Fibroblast of skin of left biceps (primary cell): Measurements from ENCODE around the gene IL12RB2.
A peak's percentile ranks its signal among the peaks of the same experiment; 100 is the strongest.
"Not testable (repeated sequence)": the region's sequence is repeated elsewhere in the genome, so short reads cannot be mapped to it uniquely, and the experiment has no call there.

Source experiments
- DNase-seq, 2 experiments: peaks; one replicate each; pipeline ENCODE4 v3.0.0-alpha.2; 2013; ENCODE audit warnings: low read depth in 2 of 2

The IL12RB2 gene

GRCh38 chr1:67399199-67399993, 91.7 kb downstream of the IL12RB2 start:
- no peak for DNase-seq

DNA sequence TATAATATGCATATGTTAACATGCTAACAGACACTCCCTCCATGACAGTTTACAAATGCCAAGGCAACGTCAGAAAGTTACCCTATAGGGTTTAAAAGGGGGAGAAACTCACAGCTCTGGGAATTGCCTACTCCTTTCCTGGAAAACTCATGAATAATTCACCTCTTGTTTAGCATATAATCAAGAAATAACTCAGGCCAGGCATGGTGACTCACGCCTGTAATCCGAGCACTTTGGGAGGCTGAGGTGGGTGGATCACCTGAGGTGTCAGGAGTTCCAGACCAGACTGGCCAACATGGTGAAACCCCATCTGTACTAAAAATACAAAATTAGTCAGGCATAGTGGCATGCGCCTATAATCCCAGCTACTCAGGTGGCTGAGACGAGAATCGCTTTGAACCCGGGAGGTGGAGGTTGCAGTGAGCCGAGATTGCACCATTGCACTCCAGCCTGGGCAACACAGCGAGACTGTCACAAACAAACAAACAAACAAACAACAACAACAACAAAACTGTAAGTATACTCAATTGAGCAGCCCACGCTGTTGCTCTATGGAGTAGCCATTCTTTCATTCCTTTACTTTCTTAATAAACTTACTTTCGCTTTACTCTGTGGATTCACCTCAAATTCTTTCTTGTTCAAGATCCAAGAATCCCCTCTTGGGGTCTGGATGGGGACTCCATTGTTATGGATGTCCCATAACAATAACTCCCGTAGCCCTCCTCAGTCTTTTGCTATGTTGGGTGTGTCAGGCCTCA, 92.5 kb downstream of the IL12RB2 start:
- not testable (repeated sequence) for DNase-seq

DNA sequence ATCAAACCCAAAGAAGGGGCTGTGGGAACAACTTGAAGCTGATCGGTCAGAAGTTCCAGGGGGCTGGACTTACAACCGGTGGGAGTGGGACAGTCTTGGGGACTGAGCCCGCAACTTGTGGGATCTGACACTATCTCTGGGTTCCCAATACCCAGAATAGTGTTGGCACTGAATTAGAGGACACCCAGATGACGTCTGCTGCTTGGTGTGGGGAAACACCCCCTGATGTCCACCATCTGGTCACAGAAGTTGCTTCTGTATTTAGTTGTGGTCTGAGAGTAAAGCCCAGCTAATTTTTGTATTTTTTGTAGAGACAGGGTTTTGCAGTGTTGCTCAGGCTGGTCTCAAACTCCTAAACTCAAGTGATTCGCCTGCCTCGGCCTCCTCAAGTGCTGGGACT, 93.8 kb downstream of the IL12RB2 start:
- DNase-seq = no peak

GRCh38 chr1:67404212-67404620, 96.5 kb downstream of the IL12RB2 start:
- DNase-seq = no peak

DNA sequence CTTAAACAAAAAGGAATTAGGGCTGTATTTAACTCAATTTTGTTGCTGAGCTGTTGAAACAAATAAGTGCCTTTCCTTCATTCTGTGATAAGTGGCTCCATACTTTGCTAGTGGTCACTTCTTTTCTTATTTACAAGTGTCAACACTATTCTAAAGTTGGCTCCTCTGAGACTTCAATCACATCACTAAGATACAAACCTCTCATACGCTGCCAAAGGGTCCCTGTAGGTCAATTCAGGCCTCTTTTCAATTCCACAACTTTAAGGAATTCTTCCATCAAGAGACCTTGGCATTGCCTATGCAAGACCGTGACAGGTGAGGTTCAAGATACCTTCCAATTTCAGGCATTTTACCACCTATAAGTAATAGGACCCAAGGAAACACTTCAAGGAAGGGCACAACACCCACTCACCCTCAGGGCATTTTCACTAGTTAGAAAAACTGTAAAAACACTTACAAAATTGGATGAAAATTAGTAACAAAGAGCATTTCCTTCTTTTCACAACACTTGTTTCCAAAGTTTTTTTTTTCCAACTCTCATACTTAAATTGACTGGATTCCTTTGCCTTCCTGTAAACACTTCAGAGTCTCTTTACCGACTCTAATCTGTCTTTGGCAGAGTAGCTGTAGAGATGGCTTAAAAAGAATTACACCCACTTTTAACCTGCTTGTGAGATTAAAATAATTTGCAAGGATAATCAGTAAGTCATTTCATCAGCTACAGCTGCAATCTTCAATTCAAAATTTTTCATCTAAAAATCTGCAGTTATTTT, 98.0 kb downstream of the IL12RB2 start:
- DNase-seq = no peak

DNA sequence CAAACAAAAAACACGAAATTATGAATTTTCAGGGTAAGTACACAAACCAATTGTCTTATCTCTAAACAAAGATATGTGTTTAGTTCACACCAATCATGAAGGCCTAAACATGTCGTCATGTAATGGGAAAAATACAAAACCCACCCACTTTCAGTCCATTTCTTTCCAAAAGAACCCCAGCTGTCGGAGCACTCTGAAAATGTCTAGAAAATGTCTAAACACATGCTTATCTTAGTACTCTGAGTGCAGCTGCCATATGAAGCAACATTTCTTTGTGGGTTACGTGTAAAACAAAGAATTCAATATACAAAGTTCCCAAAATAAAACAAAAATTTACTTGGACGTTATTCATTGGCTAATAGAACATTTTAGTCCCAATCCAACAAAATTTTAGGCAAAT, 99.8 kb downstream of the IL12RB2 start:
- no peak for DNase-seq

- DNase-seq = no peak
Measured at GRCh38 chr1:67408148-67408547, 100.5 kb downstream of the IL12RB2 start.

- DNase-seq = not testable (repeated sequence)
Measured at GRCh38 chr1:67413101-67413500, 105.4 kb downstream of the IL12RB2 start.

- no peak for DNase-seq
Measured at GRCh38 chr1:67414574-67414973, 106.9 kb downstream of the IL12RB2 start.

GRCh38 chr1:67415041-67415440, 107.4 kb downstream of the IL12RB2 start:
- DNase-seq = no peak

DNA sequence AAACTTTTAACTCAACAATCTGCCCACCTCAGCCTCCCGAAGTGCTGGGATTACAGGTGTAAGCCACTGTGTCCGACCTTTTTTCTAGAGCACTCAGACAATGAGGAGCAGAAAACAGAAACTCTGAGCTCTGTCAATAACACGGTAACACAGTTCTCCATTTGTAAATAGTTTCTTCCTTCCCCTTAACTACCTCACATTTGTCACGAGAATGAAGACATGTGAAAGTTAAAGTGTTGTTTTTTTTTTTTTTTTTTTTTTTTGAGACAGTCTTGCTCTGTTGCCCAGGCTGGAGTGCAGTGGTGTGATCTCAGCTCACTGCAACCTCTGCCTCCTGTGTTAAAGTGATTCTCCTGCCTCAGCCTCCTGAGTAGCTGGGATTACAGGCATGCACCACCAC, 110.1 kb downstream of the IL12RB2 start:
- not testable (repeated sequence) for DNase-seq

DNA sequence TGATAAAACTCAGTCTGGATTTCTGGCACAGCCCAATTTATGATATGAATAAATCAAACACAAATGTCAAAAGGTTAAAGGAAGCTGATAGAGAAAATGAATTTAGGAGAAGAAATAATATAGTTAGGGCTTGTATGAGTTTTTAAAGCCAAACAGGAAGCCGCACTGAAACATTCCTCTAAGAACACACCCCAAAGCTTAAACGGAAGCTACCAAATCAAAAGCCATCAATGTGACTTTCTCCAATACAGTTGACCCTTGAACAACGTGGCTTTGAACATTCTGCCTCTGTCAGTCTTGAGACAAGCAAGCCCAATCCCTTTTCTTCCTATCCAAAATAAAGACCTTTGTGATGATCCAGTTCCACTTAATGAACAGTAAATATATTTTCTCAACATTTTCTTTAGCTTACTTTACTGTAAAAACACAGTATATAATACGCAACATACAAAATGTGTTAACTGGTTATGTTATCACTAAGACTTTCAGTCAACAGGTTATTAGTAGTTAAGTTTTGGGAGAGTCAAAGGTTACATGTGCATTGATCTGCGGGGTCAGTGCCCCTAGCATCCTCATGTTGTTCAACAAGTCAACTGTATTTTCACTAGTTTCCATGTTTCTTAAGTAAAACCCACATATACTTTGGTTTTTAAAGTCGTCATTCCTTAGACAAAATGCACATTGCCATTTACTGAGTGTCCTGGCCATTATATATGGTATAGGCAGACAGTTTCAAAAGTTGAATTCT, 111.3 kb downstream of the IL12RB2 start:
- no peak for DNase-seq

DNA sequence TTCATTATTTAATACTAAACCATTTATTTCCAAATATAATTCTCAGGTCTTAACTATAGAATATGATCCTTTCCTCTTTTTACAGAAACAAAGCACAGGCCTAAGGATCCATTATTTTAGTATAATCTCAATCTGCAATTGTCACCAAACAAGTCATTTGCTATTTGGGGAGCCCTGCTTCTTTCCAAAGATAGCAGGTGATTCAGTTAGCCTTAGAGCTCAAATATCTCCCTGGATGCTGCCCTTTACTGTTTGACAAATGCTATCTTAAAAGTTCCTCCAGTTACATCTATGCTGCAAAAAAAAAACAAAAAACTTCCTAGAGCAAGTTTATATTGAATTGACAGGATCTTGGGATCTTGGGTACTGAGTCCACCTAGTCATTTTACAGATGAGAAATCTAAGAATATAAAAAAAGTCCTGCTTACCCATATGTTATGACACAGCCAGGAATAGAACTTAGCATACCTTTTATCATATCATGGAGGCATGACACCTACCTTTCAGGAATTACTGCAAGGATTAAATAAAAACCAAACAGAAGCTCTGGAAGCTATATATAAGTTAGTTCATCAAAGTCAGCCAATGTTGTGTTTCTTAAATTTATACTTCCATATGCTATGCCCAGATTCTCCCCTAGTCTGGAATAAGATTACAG, 113.3 kb downstream of the IL12RB2 start:
- DNase-seq = no peak

DNA sequence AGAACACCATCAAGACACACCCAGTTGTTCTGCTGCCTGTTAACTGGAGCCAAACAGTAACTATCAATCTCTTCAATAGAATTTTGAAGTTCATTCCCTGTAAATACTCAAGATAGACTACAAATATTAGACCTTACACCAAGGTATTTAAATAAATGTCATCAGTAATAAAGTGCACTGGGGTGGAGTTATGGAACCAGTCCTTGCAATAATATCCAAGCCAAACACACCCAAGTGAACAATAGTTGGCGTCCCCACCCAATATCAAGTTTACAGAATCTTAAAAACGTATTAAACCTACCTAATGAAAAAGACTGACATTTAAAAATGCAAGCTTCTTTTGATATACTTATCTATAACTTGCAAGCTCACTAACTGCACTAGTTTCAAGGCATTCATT, 119.8 kb downstream of the IL12RB2 start:
- DNase-seq = no peak

GRCh38 chr1:67427947-67428346, 120.3 kb downstream of the IL12RB2 start:
- DNase-seq = no peak

GRCh38 chr1:67429011-67429527, 121.4 kb downstream of the IL12RB2 start:
- no peak for DNase-seq

GRCh38 chr1:67429528-67430357, 122.1 kb downstream of the IL12RB2 start:
- DNase-seq = no peak

- DNase-seq = peak; percentile 86 to 90
Measured at GRCh38 chr1:67430358-67431155, 122.9 kb downstream of the IL12RB2 start, which contains the start of gene SERBP1. TSS of gene SERBP1 (minus strand) at chr1:67430402. CDS start at chr1:67430300, 102 bp downstream.
